Stimulated activated CD8-positive, alpha-beta memory T cell treated with anti-CD3 and anti-CD28 coated beads, Interleukin-7, amount 100 ng/mL, for 1 hour (primary cell): Measurements from ENCODE around the gene CCDC6.

Experiments used
- DNase-seq, 2 donors: peaks; one replicate each; pipeline ENCODE4 v3.0.0-alpha.2; 2020; ENCODE audit warnings: low read depth in 2 of 2

Gene CCDC6

DNA sequence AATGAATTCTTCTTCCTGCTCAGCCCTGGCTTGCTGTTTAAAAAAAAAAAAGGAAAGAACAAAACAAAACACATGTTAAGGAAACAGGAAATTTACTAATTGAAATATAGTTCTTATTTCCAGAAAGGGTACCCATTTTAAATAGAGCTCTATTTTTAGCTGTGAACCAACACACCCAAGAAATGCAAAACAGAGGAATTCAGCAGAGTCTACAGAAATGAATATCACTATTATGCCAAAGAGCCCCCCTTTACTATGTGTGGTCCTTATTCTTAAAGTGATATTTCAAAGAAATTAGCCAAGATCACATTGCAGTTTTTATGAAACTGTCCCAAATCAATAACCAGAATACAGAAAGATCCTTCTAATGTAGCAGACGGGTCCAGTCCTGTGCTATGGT is 53.7 kb downstream of the CCDC6 start:
- DNase-seq, result no peak

GRCh38 chr10:59851864-59852263 is 54.5 kb downstream of the CCDC6 start:
- no peak for DNase-seq

DNA sequence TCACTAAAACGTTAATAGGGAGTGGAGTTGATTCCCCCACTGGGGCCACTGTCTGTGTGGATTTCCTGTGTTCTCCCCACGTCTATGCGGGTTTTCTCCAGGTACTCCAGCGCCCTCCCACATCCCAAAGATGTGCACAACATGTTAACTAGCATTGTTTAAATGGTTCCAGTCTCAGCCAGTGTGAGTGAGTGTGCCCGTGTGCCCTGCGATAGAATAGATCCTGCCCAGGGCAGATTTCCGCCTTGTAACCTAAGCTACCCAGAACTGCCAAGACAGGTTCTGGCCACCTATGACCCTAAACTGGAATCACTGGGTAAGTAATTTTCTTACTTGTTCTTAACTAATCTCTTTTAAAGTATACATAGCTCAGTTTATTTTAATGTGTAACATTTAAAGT is 58.5 kb downstream of the CCDC6 start:
- no peak for DNase-seq

- no peak for DNase-seq
Measured at GRCh38 chr10:59847326-59847725, 59.0 kb downstream of the CCDC6 start.

- no peak for DNase-seq
Measured at GRCh38 chr10:59844436-59844835, 61.9 kb downstream of the CCDC6 start.

- no peak for DNase-seq
Measured at GRCh38 chr10:59843748-59844147, 62.6 kb downstream of the CCDC6 start.

GRCh38 chr10:59839576-59839975 is 66.8 kb downstream of the CCDC6 start:
- DNase-seq, result no peak

GRCh38 chr10:59838085-59838789 is 68.1 kb downstream of the CCDC6 start:
- DNase-seq, result no peak

GRCh38 chr10:59833810-59834209 is 72.5 kb downstream of the CCDC6 start:
- DNase-seq, result no peak

DNA sequence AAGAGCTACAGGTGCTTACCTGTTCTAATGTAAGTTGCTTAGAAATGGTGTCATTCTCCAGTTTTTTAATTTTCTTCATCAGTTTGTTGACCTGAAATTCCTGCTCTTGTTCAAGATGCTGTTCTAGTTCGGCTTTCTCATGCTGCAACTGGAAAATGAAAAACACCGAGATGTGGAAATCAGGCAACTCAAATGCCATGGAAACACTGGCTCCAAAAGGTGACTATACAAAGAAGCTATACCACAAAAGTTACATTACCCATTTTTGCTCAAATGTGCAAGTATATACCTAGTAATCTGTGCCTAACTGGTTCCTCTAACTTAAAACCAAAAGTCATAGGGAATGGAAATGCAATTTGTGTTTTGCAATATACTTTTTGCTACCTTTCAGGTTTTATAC is 73.8 kb downstream of the CCDC6 start:
- DNase-seq, result no peak

- DNase-seq, result no peak
Measured at GRCh38 chr10:59831658-59832503, 74.5 kb downstream of the CCDC6 start.

DNA sequence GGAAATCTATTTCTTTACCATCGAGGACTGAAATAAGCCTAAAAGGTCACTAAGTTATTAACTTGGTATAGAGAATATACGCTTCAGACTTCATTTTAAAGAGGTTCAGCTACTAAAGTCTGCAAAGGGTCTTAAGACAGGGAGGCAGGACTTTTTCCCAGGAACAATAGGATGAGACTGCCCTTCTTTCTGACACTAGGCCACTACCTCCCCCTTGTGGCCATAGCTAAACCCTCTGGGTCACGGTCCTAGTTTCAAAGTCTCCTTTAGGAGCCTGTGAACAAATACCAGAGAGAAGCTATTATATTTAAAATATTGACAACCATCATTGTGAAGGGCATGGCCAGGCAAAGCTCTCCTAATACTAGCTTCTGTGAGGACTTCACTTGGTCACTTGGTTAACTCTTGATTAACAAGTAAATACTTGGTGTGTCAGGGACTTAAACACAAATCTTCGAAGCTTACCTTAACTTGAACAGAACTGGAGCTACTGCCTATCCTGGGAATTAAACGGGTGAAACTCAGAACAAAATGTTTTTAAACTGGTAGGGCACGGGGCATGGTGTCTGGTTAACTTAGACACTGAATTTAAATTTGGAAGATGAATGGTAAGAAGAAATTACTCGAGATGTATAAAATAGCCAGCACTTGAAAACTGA is 75.6 kb downstream of the CCDC6 start:
- no peak for DNase-seq

DNA sequence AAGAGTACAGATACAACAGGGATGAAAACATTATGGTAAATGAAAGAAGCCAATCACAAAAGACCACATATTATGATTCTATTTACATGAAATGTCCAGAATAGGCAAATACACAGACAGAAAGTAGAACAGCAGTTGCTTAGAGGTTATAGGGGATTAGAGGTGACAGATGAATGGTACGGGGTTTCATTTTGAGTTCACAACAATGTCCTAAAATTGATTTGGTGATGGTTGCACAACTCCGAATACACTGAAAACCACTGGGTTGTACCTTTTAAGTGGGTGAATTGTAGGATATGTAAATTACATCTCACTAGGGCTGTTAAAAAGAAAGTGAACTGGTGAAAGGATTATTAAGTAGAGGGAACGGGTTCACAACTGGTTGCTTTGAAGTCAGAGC is 76.8 kb downstream of the CCDC6 start:
- DNase-seq, result no peak

- no peak for DNase-seq
Measured at GRCh38 chr10:59829024-59829423, 77.3 kb downstream of the CCDC6 start.

- DNase-seq, result no peak
Measured at GRCh38 chr10:59825932-59826331, 80.4 kb downstream of the CCDC6 start.

- DNase-seq, result no peak
Measured at GRCh38 chr10:59823751-59824150, 82.6 kb downstream of the CCDC6 start.

GRCh38 chr10:59823111-59823510 is 83.2 kb downstream of the CCDC6 start:
- no peak for DNase-seq

GRCh38 chr10:59820471-59820870 is 85.9 kb downstream of the CCDC6 start:
- DNase-seq, result no peak

DNA sequence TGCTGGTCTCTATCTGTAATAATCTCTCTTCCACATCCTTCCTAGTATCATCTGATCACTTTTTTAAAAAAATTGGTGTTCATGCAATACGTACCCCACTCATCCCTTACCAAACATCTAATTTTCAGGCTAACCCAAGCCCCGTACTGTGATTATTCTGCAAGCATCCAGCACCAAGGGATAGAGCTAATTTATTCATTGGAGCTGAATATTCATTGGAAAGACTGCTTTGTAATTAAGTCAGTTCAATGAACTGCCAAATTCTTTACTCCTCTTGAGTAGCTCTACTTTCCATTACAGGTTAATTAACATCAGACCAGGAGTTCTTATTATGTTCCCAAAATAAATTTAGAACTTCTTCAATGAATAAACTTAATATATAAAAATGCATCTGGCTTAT is 86.7 kb downstream of the CCDC6 start:
- no peak for DNase-seq

- DNase-seq, result no peak
Measured at GRCh38 chr10:59819265-59819664, 87.1 kb downstream of the CCDC6 start.

DNA sequence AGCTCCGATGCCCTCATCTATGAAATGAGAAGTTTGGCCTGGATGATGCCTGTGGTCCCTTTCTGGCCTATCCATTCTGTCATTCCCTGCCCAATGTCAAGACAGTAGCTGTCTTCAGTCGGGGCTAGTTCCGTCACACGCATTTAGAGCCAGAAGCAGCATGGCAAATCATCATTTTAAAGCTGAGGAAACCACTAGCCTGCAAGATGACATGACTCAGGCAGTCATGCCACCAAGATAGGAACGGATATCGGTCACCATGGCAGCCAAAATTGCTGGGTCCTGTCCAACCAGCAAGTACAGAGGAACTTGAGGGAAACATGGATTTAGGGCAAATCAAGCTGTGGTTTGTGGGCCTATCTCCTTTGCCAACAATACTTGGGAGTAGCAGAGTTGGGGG is 88.6 kb downstream of the CCDC6 start:
- DNase-seq, result no peak

- no peak for DNase-seq
Measured at GRCh38 chr10:59814878-59815277, 91.5 kb downstream of the CCDC6 start.
